Renal cortex interstitium (tissue), 11 donors: ENCODE data around the gene ADARB2. TPM values are rescaled to one million over a fixed set of nuclear protein-coding genes. Genes with fewer than 3 reads are reported as not detected.

Experiments used
- DNase-seq, 11 donors: peaks; one replicate each; pipeline ENCODE4 v3.0.0-alpha.2; 2013; ENCODE audit warnings: low read depth in 9 of 11, low spot score in 4 of 11; ENCODE audit errors: extremely low read depth in 1 of 11
- polyA plus RNA-seq, 3 donors: library from polyadenylated mRNA; unstranded; fragments of 120-200 nt; gene quantifications; one replicate each; pipeline ENCODE4 v1.2.1, GENCODE V29; 2013; ENCODE audit not compliant: insufficient read length in 3 of 3

The ADARB2 gene
- polyA plus RNA-seq, 3 donors, result 1.1 to 2.1 (median 1.5) TPM

DNA sequence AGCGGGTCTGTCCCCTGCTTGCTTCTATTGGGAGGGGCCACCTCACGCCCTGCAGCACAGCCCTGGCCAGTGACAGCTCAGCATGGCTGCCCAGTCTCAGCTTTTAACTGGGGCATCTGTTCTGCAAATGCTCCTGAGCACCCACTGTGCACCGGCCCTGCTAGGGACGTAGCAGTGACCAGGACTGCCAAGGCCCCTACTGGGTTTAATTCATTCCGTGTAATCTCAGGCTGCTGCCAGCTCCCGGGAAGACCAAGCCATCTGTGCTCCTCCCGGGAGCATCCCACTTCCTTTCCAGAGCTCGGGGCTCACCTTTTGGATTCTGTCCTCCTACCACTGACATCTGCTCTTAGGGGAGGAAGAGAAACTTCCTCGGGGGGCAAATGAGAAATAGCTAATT is 85.2 kb downstream of the ADARB2 start:
- DNase-seq, result no peak

GRCh38 chr10:1651270-1651966 is 85.9 kb downstream of the ADARB2 start:
- no peak for DNase-seq

- no peak for DNase-seq
Measured at GRCh38 chr10:1650542-1651269, 86.6 kb downstream of the ADARB2 start.

GRCh38 chr10:1648648-1649047 is 88.7 kb downstream of the ADARB2 start:
- DNase-seq, result no peak

DNA sequence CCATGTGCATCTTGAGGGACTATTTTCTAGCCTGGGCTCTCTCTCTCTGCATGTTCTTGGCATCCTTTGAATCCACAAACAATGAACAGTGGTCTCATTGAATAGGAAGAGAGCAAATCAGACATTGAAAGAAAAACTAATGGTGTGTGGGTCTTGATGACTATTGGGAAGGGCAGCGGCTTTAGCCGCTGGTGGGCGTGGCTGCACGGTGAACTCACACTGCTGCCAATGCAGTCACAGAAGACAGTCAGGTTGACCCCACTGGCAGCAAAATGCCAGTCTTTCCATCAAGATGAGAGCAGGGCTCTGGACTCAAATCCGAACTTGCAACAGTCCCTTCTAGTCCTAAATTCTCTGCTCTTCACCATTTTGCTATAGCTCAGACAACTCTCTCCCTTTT is 91.0 kb downstream of the ADARB2 start:
- no peak for DNase-seq

- DNase-seq, result no peak
Measured at GRCh38 chr10:1645896-1646295, 91.4 kb downstream of the ADARB2 start.

GRCh38 chr10:1644191-1644711 is 93.1 kb downstream of the ADARB2 start:
- no peak for DNase-seq

- DNase-seq, result no peak
Measured at GRCh38 chr10:1643908-1644179, 93.5 kb downstream of the ADARB2 start.

- DNase-seq, result peak; percentile 29 to 76 (median 58)
Measured at GRCh38 chr10:1643161-1643907, 94.0 kb downstream of the ADARB2 start.

DNA sequence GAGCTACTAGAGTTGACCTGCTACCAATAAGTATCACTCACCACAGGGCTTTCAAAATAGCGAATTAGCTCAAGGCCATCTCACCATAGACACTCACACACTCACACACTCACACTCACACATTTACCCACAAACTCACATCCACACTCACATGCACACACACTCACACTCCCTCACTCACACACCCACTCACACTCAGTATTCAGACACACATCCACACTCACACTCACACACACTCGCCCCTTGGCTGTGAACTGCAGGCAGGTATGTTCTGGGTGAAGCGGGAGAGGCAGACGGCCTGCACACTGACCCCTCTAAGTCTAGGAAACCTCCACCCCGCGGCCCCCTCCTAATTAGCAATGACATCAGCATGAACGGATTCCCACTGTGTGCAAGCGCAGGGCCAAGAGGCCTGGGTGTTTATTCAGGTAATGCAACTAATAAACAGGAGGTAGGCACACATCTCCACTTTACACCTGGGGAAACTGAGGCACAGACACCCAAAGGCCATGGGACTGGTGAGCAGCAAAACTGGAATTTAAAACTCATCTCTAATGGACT is 94.6 kb downstream of the ADARB2 start:
- DNase-seq, result no peak

DNA sequence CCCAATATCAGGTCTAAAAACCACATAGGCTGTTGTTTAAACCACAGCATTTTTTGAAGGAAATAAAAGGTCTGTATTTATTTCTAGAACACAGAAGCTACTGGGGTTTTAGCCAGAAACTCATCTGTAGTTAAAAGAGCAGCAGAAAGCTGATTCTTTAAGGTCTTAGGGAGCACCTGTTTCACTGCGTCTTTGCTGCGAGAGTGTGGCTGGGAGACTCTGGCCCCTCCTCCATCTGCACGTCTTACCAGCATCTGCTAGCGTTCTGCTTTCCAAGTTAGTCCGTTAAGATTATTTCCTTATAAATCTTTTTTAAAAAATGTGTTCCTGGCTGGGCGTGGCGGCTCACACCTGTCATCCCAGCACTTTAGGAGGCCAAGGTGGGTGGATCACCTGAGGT is 95.9 kb downstream of the ADARB2 start:
- DNase-seq, result no peak

GRCh38 chr10:1638889-1639419 is 98.4 kb downstream of the ADARB2 start:
- no peak for DNase-seq

DNA sequence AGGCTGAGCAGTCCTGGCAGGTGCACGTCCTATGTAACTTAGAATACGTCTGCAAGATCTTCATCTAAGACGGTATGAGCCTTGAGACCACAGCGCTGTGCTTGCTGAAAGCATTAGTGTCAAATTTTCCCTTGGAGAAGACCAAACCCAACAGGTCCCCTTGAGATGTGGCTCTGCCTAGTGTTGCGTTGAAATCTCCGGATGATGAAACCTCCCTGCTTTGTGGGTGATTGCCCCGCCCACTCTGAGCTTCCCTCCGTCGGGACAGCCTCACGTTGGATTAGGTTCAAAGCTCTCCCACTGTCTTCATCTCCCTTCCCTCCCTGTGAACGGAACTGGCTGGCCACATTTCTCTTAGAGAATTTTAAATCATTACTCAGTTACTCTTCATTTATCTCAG is 102.0 kb downstream of the ADARB2 start:
- DNase-seq, result no peak

- no peak for DNase-seq
Measured at GRCh38 chr10:1634239-1634638, 103.1 kb downstream of the ADARB2 start.

DNA sequence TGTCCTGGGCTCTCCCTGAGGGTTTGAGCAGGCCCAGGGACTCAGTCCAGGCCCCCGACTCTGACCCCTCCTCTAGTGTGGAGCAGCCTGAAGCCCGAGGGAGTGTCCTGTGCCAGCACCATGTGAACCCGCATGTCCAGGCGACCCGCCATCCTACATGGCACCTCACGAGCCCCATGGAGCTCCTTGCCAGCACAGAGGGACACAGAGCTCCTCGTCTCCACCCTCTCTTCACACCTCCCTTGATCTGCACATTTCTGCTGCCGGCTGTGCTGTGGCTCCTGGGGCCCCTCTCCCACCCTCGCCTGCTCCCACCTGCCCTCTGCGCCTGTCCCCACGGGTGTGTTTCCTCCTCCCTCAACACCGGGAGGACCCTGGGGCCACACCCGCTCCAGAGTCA is 103.5 kb downstream of the ADARB2 start:
- no peak for DNase-seq

GRCh38 chr10:1632596-1632995 is 104.7 kb downstream of the ADARB2 start:
- no peak for DNase-seq

- no peak for DNase-seq
Measured at GRCh38 chr10:1632141-1632540, 105.2 kb downstream of the ADARB2 start.

DNA sequence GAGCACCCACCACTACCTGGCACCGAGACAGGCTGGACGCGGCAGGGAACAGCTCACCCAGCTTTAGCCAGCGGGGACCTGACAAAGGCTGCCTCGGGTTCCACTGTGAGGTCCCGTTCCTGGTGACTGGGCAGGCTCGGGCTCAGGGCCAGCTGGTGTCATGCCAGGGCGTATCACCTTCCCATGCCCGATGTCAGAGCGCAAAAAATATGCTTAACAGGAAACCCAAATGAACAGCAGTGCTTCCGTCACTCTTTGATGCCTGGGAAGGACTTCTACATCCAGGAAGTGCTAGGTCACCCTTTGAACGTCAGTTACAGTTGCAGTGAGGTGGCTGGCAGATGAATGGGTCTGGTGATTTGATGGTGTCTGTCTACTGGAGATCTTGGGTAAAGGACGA is 106.0 kb downstream of the ADARB2 start:
- DNase-seq, result no peak

DNA sequence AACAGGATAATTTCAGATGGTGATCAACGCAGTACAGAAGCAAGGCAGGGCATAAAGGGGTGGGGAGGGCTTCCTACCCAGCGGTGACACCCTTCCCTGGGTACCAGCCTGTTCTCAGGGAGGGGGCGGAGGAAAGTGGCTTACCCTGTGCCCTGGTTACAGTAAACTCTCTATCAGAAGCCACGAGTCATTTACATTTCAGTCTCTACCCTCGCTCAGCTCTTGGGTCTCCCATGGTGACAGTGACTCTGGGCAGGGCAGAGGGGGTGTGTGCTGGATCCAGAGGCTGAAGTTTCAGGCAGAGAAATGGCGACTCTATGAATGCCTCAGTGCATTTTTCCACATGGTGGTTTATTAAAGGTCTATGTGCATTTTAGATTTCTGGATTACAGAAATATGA is 107.0 kb downstream of the ADARB2 start:
- DNase-seq, result no peak
